NK-92 (cell line): ENCODE measurements around the gene TP63.

Source experiments
- DNase-seq: peaks from one replicate; lab custom pipeline; 2025; ENCODE audit not compliant: unreplicated experiment; lab: John Stamatoyannopoulos, UW

Gene TP63

GRCh38 chr3:189806171-189806951 lies 175.2 kb downstream of the TP63 start:
- no peak for DNase-seq

GRCh38 chr3:189808246-189809007 lies 177.2 kb downstream of the TP63 start:
- DNase-seq: no peak

- no peak for DNase-seq
Observed at GRCh38 chr3:189809583-189809982, 178.4 kb downstream of the TP63 start.

- DNase-seq: no peak
Observed at GRCh38 chr3:189812806-189813465, 181.7 kb downstream of the TP63 start.

GRCh38 chr3:189813647-189814240 lies 182.6 kb downstream of the TP63 start:
- no peak for DNase-seq

- no peak for DNase-seq
Observed at GRCh38 chr3:189820365-189820720, 189.2 kb downstream of the TP63 start.

GRCh38 chr3:189821262-189821661 lies 190.1 kb downstream of the TP63 start:
- DNase-seq: no peak

GRCh38 chr3:189822726-189823125 lies 191.5 kb downstream of the TP63 start:
- no peak for DNase-seq

GRCh38 chr3:189824629-189825312 lies 193.6 kb downstream of the TP63 start:
- DNase-seq: no peak

- DNase-seq: no peak
Observed at GRCh38 chr3:189826566-189826965, 195.4 kb downstream of the TP63 start.

- DNase-seq: no peak
Observed at GRCh38 chr3:189827108-189827507, 195.9 kb downstream of the TP63 start.

GRCh38 chr3:189830401-189830800 lies 199.2 kb downstream of the TP63 start:
- DNase-seq: no peak

GRCh38 chr3:189833266-189833665 lies 202.1 kb downstream of the TP63 start:
- no peak for DNase-seq

- DNase-seq: no peak
Observed at GRCh38 chr3:189833996-189834395, 202.8 kb downstream of the TP63 start.

- DNase-seq: no peak
Observed at GRCh38 chr3:189834462-189834861, 203.3 kb downstream of the TP63 start.

- no peak for DNase-seq
Observed at GRCh38 chr3:189836795-189837194, 205.6 kb downstream of the TP63 start.

- no peak for DNase-seq
Observed at GRCh38 chr3:189838291-189838690, 207.1 kb downstream of the TP63 start.

GRCh38 chr3:189839576-189839975 lies 208.4 kb downstream of the TP63 start:
- DNase-seq: no peak

- no peak for DNase-seq
Observed at GRCh38 chr3:189841473-189842205, 210.4 kb downstream of the TP63 start.
